PC-3 (cell line): ENCODE data around the gene NFATC1. TPM values are rescaled to one million over a fixed set of nuclear protein-coding genes. Genes with fewer than 3 reads are reported as not detected.

Source experiments
- ATAC-seq: fragments of 200-7000 bp; cut with Tn5 transposase; 2 replicates; pipeline ENCODE4 v1.9.1; 2020; ENCODE audit warnings: mild to moderate bottlenecking, moderate library complexity
- BruUV-seq: library from RNA; stranded (reverse); fragments of 400-500 nt; replicated peaks from 2 replicates; lab custom pipeline; 2021; lab: Mats Ljungman, UMichigan
- CTCF ChIA-PET: fragments of 300-600 bp; sonication (Branson Sonifier 250); formaldehyde crosslinking; loops from one replicate; lab custom pipeline; 2022; ENCODE audit warnings: antibody characterized with exemption; lab: Charles Lee
- POLR2A ChIA-PET: fragments of 300-600 bp; sonication (Branson Sonifier 250); formaldehyde crosslinking; loops from one replicate; lab custom pipeline; 2022; ENCODE audit warnings: antibody characterized with exemption; ENCODE audit not compliant: unreplicated experiment; lab: Charles Lee
- DNase-seq: peaks from one replicate; pipeline ENCODE4 v3.0.0-alpha.2; 2015
- H2AFZ ChIP-seq: fragments of 300-600 bp; sonication (generic); 2 replicates; pipeline ENCODE4 v1.6.0; 2016; ENCODE audit warnings: antibody characterized with exemption, low read length
- H3F3A ChIP-seq: fragments of 300-600 bp; sonication (generic); one replicate; pipeline ENCODE4 v1.6.0; 2017; ENCODE audit warnings: antibody characterized with exemption, low read length, control low read depth, mild to moderate bottlenecking; ENCODE audit not compliant: unreplicated experiment
- H3K27ac ChIP-seq: fragments of 300-600 bp; sonication (generic); 2 replicates; pipeline ENCODE4 v1.5.1; 2016; ENCODE audit warnings: mild to moderate bottlenecking, low read length
- H3K27me3 ChIP-seq: fragments of 300-600 bp; sonication (generic); 2 replicates; pipeline ENCODE4 v1.6.1; 2016; ENCODE audit warnings: low read length, mixed read lengths
- H3K36me3 ChIP-seq: fragments of 300-600 bp; sonication (generic); 2 replicates; pipeline ENCODE4 v1.6.1; 2016; ENCODE audit warnings: low read depth, mixed run types, low read length, mixed read lengths
- H3K4me1 ChIP-seq: fragments of 300-600 bp; sonication (generic); 2 replicates; pipeline ENCODE4 v1.5.1; 2016; ENCODE audit warnings: low read length; ENCODE audit not compliant: insufficient read depth
- H3K4me2 ChIP-seq: fragments of 300-600 bp; sonication (generic); 2 replicates; pipeline ENCODE4 v1.6.0; 2016; ENCODE audit warnings: low read length
- H3K4me3 ChIP-seq: fragments of 300-600 bp; sonication (generic); 2 replicates; pipeline ENCODE4 v1.5.1; 2016; ENCODE audit warnings: mild to moderate bottlenecking, low read length, mixed read lengths
- H3K79me2 ChIP-seq: fragments of 300-600 bp; sonication (generic); 2 replicates; pipeline ENCODE4 v1.6.1; 2017; ENCODE audit warnings: low read length, mixed read lengths
- H3K9ac ChIP-seq: fragments of 300-600 bp; sonication (generic); 2 replicates; pipeline ENCODE4 v1.6.0; 2016; ENCODE audit warnings: mild to moderate bottlenecking, low read length
- H3K9me2 ChIP-seq: fragments of 300-600 bp; sonication (generic); replicated peaks from 2 replicates; pipeline ENCODE4 v1.6.1; 2016; ENCODE audit warnings: mixed run types, low read length, mixed read lengths
- H3K9me3 ChIP-seq: fragments of 300-600 bp; sonication (generic); 2 replicates; pipeline ENCODE4 v1.6.1; 2016; ENCODE audit warnings: low read length, mixed read lengths
- H4K20me1 ChIP-seq: fragments of 300-600 bp; sonication (generic); 2 replicates; pipeline ENCODE4 v1.6.1; 2016; ENCODE audit warnings: low read length, mixed read lengths
- CTCF ChIP-seq: fragments of 300-600 bp; sonication (generic); conservative IDR thresholded peaks from 2 replicates; pipeline ENCODE4 v1.5.1; 2017; ENCODE audit warnings: antibody characterized with exemption, low read depth, mild to moderate bottlenecking, low read length
- EZH2 ChIP-seq: fragments of 300-600 bp; sonication (generic); IDR thresholded peaks from one replicate; pipeline ENCODE4 v1.6.1; 2017; ENCODE audit warnings: antibody characterized with exemption, mild to moderate bottlenecking, low read length; ENCODE audit not compliant: unreplicated experiment
- EZH2phosphoT487 ChIP-seq: fragments of 300-600 bp; sonication (generic); IDR thresholded peaks from 2 replicates; pipeline ENCODE4 v1.6.1; 2018; ENCODE audit warnings: mild to moderate bottlenecking, antibody characterized with exemption, low read length, borderline replicate concordance
- intact Hi-C: fragments of 100-400 bp; cut with micrococcal nuclease; formaldehyde crosslinking; loops from 2 replicates; pipeline ENCODE4 v1.9.0; 2023
- total RNA-seq: library from RNA; depleted of rRNA; stranded (reverse); fragments of >200 nt; gene quantifications from 2 replicates; pipeline ENCODE4 v1.2.3, GENCODE V29; 2014

NFATC1 gene
- total RNA-seq, 1 experiment from 2014 or later: 5.9 TPM

- H3K4me1 ChIP-seq: no peaks in the 10 kb centered on the region
- no peaks in the 10 kb centered on the region for H3K79me2 ChIP-seq
- H3K9ac ChIP-seq: no peak overlapping the region
- H4K20me1 ChIP-seq: no peaks in the 10 kb centered on the region
- no peak overlapping the region for H2AFZ ChIP-seq
- BruUV-seq: no TSS peak
- POLR2A ChIA-PET: no interaction called here
- TF ChIP-seq CTCF (no peak), EZH2phosphoT487 (no peak), EZH2 (no peak)
- no peaks in the 10 kb centered on the region for H3K9me2 ChIP-seq
- H3K4me3 ChIP-seq: no peak overlapping the region
- CTCF ChIA-PET: no interaction called here
- H3K9me3 ChIP-seq: no peaks in the 10 kb centered on the region
- H3K4me2 ChIP-seq: no peak overlapping the region
- no peak for ATAC-seq
- no peaks in the 10 kb centered on the region for H3K36me3 ChIP-seq
- H3K27ac ChIP-seq: no peak overlapping the region
- no peak for DNase-seq
- H3F3A ChIP-seq: no peaks in the 10 kb centered on the region
- intact Hi-C loops: no loop called here
- no peaks in the 10 kb centered on the region for H3K27me3 ChIP-seq
Measured at GRCh38 chr18:79387615-79388014, 8.1 kb upstream of the NFATC1 start.

GRCh38 chr18:79388043-79388442 is 7.7 kb upstream of the NFATC1 start:
- intact Hi-C loops: no loop called here
- no peak overlapping the region for H3K27ac ChIP-seq
- no peak overlapping the region for H3K9ac ChIP-seq
- H3K9me3 ChIP-seq: no peaks in the 10 kb centered on the region
- no peak overlapping the region for H3K4me2 ChIP-seq
- BruUV-seq: no TSS peak
- no peak overlapping the region for H2AFZ ChIP-seq
- H3K79me2 ChIP-seq: no peaks in the 10 kb centered on the region
- POLR2A ChIA-PET: no interaction called here
- no peaks in the 10 kb centered on the region for H3K9me2 ChIP-seq
- H4K20me1 ChIP-seq: no peaks in the 10 kb centered on the region
- DNase-seq (no peak), ATAC-seq (no peak)
- H3K4me3 ChIP-seq: no peak overlapping the region
- H3F3A ChIP-seq: no peaks in the 10 kb centered on the region
- no peaks in the 10 kb centered on the region for H3K27me3 ChIP-seq
- CTCF ChIA-PET: no interaction called here
- peaks cover under 1% of the 10 kb centered on the region; the same call in 1 of the 2 replicates for H3K4me1 ChIP-seq
- TF ChIP-seq EZH2phosphoT487: no peak
- TF ChIP-seq CTCF: no peak
- no peak for TF ChIP-seq EZH2
- H3K36me3 ChIP-seq: no peaks in the 10 kb centered on the region

GRCh38 chr18:79389689-79390088 is 6.0 kb upstream of the NFATC1 start:
- no peaks in the 10 kb centered on the region for H4K20me1 ChIP-seq
- H3K36me3 ChIP-seq: no peaks in the 10 kb centered on the region
- ChIA-PET CTCF (no interaction called here), POLR2A (no interaction called here)
- no peak overlapping the region for H2AFZ ChIP-seq
- no peak overlapping the region for H3K4me3 ChIP-seq
- H3K4me1 ChIP-seq: peaks cover 10% of the 10 kb centered on the region; the same call in 1 of the 2 replicates
- no peaks in the 10 kb centered on the region for H3K27me3 ChIP-seq
- no peaks in the 10 kb centered on the region for H3F3A ChIP-seq
- no peak overlapping the region for H3K4me2 ChIP-seq
- H3K79me2 ChIP-seq: no peaks in the 10 kb centered on the region
- no peaks in the 10 kb centered on the region for H3K9me3 ChIP-seq
- no peaks in the 10 kb centered on the region for H3K9me2 ChIP-seq
- DNase-seq (no peak), ATAC-seq (no peak)
- no TSS peak for BruUV-seq
- TF ChIP-seq EZH2phosphoT487: no peak
- no peak for TF ChIP-seq EZH2
- TF ChIP-seq CTCF: no peak
- no peak overlapping the region for H3K27ac ChIP-seq
- no peak overlapping the region for H3K9ac ChIP-seq
- intact Hi-C loops: no loop called here
